ENCODE measurements around the gene MDFIC. TPM values are rescaled to one million over a fixed set of nuclear protein-coding genes. Genes with fewer than 3 reads are reported as not detected.
A peak's percentile ranks its signal among the peaks of the same experiment; 100 is the strongest.

Gene MDFIC
- total RNA-seq, 1 donor from 2014 or later: 10.1 TPM

GRCh38 chr7:114919587-114919986, 2.3 kb upstream of the MDFIC start:
- no peak overlapping the region for H3K27ac Mint-ChIP-seq (ENCODE audit: unreplicated experiment)
- peaks cover 16% of the 10 kb centered on the region for H3K4me1 Mint-ChIP-seq
- H3K9me3 Mint-ChIP-seq: no peaks in the 10 kb centered on the region
- H3K36me3 Mint-ChIP-seq (ENCODE audit: low read depth): no peaks in the 10 kb centered on the region
- H3K4me3 Mint-ChIP-seq: peak overlapping the region; percentile 56
- no peaks in the 10 kb centered on the region for H3K27me3 Mint-ChIP-seq (ENCODE audit: low read depth)
- TF ChIP-seq, protein P1, sequence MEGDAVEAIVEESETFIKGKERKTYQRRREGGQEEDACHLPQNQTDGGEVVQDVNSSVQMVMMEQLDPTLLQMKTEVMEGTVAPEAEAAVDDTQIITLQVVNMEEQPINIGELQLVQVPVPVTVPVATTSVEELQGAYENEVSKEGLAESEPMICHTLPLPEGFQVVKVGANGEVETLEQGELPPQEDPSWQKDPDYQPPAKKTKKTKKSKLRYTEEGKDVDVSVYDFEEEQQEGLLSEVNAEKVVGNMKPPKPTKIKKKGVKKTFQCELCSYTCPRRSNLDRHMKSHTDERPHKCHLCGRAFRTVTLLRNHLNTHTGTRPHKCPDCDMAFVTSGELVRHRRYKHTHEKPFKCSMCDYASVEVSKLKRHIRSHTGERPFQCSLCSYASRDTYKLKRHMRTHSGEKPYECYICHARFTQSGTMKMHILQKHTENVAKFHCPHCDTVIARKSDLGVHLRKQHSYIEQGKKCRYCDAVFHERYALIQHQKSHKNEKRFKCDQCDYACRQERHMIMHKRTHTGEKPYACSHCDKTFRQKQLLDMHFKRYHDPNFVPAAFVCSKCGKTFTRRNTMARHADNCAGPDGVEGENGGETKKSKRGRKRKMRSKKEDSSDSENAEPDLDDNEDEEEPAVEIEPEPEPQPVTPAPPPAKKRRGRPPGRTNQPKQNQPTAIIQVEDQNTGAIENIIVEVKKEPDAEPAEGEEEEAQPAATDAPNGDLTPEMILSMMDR (conservative IDR thresholded peaks at IDR 0.05): no peak
- no peak for DNase-seq (ENCODE audit: low read depth, low spot score)

GRCh38 chr7:114921631-114922025, 266 bp upstream of the MDFIC start:
- Mint-ChIP-seq H3K36me3 (ENCODE audit: low read depth) (no peaks in the 10 kb centered on the region), H3K9me3 (no peaks in the 10 kb centered on the region), H3K27me3 (ENCODE audit: low read depth) (no peaks in the 10 kb centered on the region), H3K27ac (ENCODE audit: unreplicated experiment) (no peak overlapping the region), H3K4me3 (peak overlapping the region; percentile 85), H3K4me1 (peaks cover 13% of the 10 kb centered on the region)
- TF ChIP-seq, protein P1 (conservative IDR thresholded peaks at IDR 0.05): no peak
- no peak for DNase-seq (ENCODE audit: low read depth, low spot score)

DNA sequence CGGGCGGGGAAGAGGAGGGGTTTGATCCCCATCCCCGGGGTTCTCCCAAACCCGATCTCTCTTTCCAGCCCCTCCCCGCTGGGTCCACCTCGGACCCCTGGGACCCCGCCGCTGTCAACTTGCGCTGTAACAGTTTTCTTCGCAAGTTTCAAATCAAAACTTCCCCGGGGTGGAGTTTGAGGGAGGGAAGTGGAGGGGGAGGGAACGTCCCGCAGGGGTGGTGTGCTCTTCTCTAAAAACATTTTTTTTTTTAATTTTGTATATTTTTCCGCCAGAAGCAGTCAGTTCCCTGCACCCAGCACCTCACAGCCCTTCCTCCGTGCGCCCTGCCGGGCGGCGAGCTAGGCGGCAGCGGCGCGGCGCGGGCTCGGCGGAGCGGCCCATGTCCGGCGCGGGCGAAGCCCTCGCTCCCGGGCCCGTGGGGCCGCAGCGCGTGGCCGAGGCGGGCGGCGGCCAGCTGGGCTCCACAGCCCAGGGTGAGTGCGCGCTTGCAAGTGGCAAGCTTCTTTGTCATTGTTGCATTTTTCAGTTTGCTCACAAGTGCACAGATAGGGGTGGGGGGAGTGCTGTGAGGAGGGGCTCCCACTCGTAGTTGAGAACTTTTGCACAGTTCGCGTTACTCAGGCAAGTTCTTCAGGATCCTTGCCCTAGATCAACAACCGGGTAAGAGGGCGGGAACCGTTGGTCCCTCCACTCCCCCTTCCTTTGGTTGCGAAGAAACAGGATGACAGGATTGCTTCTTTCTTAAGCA, 933 bp downstream of the MDFIC start:
- Mint-ChIP-seq H3K4me3 (peak overlapping the region; percentile 91), H3K27me3 (ENCODE audit: low read depth) (no peaks in the 10 kb centered on the region), H3K9me3 (no peaks in the 10 kb centered on the region), H3K36me3 (ENCODE audit: low read depth) (no peaks in the 10 kb centered on the region), H3K4me1 (peaks cover 13% of the 10 kb centered on the region), H3K27ac (ENCODE audit: unreplicated experiment) (peak overlapping the region; percentile 76)
- DNase-seq (ENCODE audit: low read depth, low spot score): peak; percentile 20
- TF ChIP-seq, protein P1 (conservative IDR thresholded peaks at IDR 0.05): no peak

GRCh38 chr7:114923403-114923713, 1.5 kb downstream of the MDFIC start:
- Mint-ChIP-seq H3K4me3 (peak overlapping the region; percentile 91), H3K27me3 (ENCODE audit: low read depth) (no peaks in the 10 kb centered on the region), H3K4me1 (peaks cover 13% of the 10 kb centered on the region), H3K9me3 (no peaks in the 10 kb centered on the region), H3K36me3 (ENCODE audit: low read depth) (no peaks in the 10 kb centered on the region), H3K27ac (ENCODE audit: unreplicated experiment) (peak overlapping the region; percentile 76)
- no peak for DNase-seq (ENCODE audit: low read depth, low spot score)
- TF ChIP-seq, protein P1 (conservative IDR thresholded peaks at IDR 0.05): no peak

DNA sequence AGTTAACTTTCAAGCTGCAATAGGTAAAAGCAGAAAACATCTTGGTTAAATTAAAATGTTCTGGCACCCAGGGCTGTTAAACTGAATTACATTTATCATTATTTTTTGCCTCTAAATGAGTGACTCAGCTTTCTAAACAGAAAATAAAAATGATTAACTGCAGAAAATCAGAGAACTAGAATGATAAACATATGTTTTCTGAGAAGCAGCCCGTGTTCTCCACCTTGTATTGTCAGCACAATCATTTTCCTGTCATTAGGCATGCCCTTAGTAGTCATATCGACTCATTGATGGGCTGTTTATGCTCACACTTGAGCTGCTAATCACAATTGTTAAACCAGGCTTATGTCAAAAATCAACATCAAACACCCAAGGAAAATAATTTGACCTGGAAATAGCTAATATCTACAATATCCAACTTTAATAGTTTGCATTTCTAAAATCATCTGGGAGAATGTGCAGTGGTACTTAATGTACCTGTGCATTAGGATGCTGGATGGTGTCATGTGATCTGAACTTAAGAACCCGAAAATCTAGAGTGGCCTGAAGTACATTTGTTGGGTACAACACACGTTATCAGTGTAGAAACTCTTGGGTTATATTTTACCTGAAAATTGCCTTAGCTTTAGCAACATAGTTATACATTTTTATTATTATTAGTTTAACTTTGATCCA, 2.3 kb downstream of the MDFIC start:
- H3K9me3 Mint-ChIP-seq: no peaks in the 10 kb centered on the region
- DNase-seq (ENCODE audit: low read depth, low spot score): no peak
- TF ChIP-seq, protein P1 (conservative IDR thresholded peaks at IDR 0.05): no peak
- no peaks in the 10 kb centered on the region for H3K36me3 Mint-ChIP-seq (ENCODE audit: low read depth)
- H3K27me3 Mint-ChIP-seq (ENCODE audit: low read depth): no peaks in the 10 kb centered on the region
- H3K27ac Mint-ChIP-seq (ENCODE audit: unreplicated experiment): no peak overlapping the region
- H3K4me1 Mint-ChIP-seq: peaks cover 13% of the 10 kb centered on the region
- peak overlapping the region; percentile 91 for H3K4me3 Mint-ChIP-seq
